HCT116 (cell line): ENCODE measurements around the gene TRMT11. TPM values are rescaled to one million over a fixed set of nuclear protein-coding genes. Genes with fewer than 3 reads are reported as not detected.

Experiments used
- ATAC-seq: fragments of 200-7000 bp; cut with Tn5 transposase; 2 replicates; pipeline ENCODE4 v1.9.1; 2020; ENCODE audit warnings: mild to moderate bottlenecking, moderate library complexity
- BruUV-seq: library from RNA; stranded (reverse); fragments of 400-500 nt; replicated peaks from 2 replicates; lab custom pipeline; 2021; lab: Mats Ljungman, UMichigan
- CTCF ChIA-PET: fragments of 300-600 bp; sonication (Branson Sonifier 250); formaldehyde crosslinking; loops from one replicate; lab custom pipeline; 2021; ENCODE audit warnings: antibody characterized with exemption; lab: Charles Lee
- POLR2A ChIA-PET: fragments of 300-600, 350-600 bp; sonication (Branson Sonifier 250); formaldehyde crosslinking; loops from one replicate; lab custom pipeline; 2021; ENCODE audit warnings: antibody characterized with exemption; lab: Charles Lee
- RAD21 ChIA-PET, 2 experiments: fragments of 300-600 bp; sonication (Branson Sonifier 250); formaldehyde crosslinking; loops; one replicate each; lab custom pipeline; 2023; ENCODE audit warnings: low total read pairs in 2 of 2; ENCODE audit not compliant: uncharacterized antibody in 2 of 2, unreplicated experiment in 2 of 2, low non-redundant PET in 1 of 2; lab: Charles Lee
- DNase-seq: peaks from one replicate; pipeline ENCODE4 v3.0.0-alpha.2; 2010; ENCODE audit warnings: low read depth, low spot score
- H2AFZ ChIP-seq: fragments of 200-600 bp; shearing (Covaris generic), sonication (generic); 2 replicates; pipeline ENCODE4 v1.6.1; 2017; ENCODE audit warnings: low read depth, mixed run types, mixed read lengths, antibody characterized with exemption, low read length; ENCODE audit not compliant: poor library complexity, severe bottlenecking
- H3K27ac ChIP-seq: 2 replicates; pipeline ENCODE4 v1.5.1; 2012; ENCODE audit warnings: low read depth, low read length
- H3K27me3 ChIP-seq: fragments of 200-600 bp; sonication (generic); 2 replicates; pipeline ENCODE4 v1.6.1; 2016; ENCODE audit warnings: mixed run types, low read length, mixed read lengths; ENCODE audit not compliant: insufficient read depth
- H3K36me3 ChIP-seq, 2 experiments: fragments of 200-500 bp in 1 of 2; fragments of 200-600 bp in 1 of 2; sonication (Bioruptor generic) in 1 of 2; sonication (generic) in 1 of 2; 2 replicates each; pipeline versions ENCODE4 v1.5.1 to v1.6.1; 2014 to 2016; ENCODE audit warnings: low read length in 2 of 2, inconsistent platforms in 1 of 2, mixed read lengths in 1 of 2, mixed run types in 1 of 2; ENCODE audit not compliant: insufficient read depth in 2 of 2, control insufficient read depth in 1 of 2
- H3K4me1 ChIP-seq, 2 experiments: fragments of 200-600 bp in 1 of 2; sonication (generic) in 1 of 2; 2 replicates each; pipeline versions ENCODE4 v1.5.1 to v1.6.1; 2012 to 2017; ENCODE audit warnings: low read length in 2 of 2, inconsistent platforms in 1 of 2, mild to moderate bottlenecking in 1 of 2, mixed read lengths in 1 of 2, mixed run types in 1 of 2, moderate library complexity in 1 of 2; ENCODE audit not compliant: insufficient read depth in 2 of 2, control insufficient read depth in 1 of 2
- H3K4me2 ChIP-seq: fragments of 200-600 bp; sonication (generic); 2 replicates; pipeline ENCODE4 v1.6.1; 2017; ENCODE audit warnings: mixed run types, low read length, mixed read lengths
- H3K4me3 ChIP-seq, 2 experiments: fragments of 200-600 bp in 1 of 2; sonication (generic) in 1 of 2; replicated peaks in 1 of 2; 2 replicates each; pipeline ENCODE4 v1.5.1; 2011 to 2016; ENCODE audit warnings: low read length in 2 of 2, control low read depth in 1 of 2, low read depth in 1 of 2, mild to moderate bottlenecking in 1 of 2, mixed read lengths in 1 of 2, mixed run types in 1 of 2
- H3K79me2 ChIP-seq: fragments of 200-600 bp; sonication (generic); 2 replicates; pipeline ENCODE4 v1.6.1; 2017; ENCODE audit warnings: mild to moderate bottlenecking, mixed run types, low read length, moderate library complexity, mixed read lengths; ENCODE audit not compliant: insufficient read depth
- H3K9ac ChIP-seq: fragments of 200-600 bp; sonication (generic); 2 replicates; pipeline ENCODE4 v1.6.1; 2016; ENCODE audit warnings: low read length, mixed read lengths
- H3K9me2 ChIP-seq: fragments of 200-600 bp; sonication (generic), shearing (Covaris generic); 2 replicates; pipeline ENCODE4 v1.6.1; 2017; ENCODE audit warnings: mixed run types, mild to moderate bottlenecking, moderate library complexity; ENCODE audit not compliant: insufficient read depth
- H3K9me3 ChIP-seq, 2 experiments: fragments of 200-500 bp in 1 of 2; fragments of 200-600 bp in 1 of 2; sonication (Bioruptor generic) in 1 of 2; sonication (generic) in 1 of 2; 2 replicates each; pipeline ENCODE4 v1.6.1; 2014 to 2017; ENCODE audit warnings: low read length in 2 of 2, mixed read lengths in 2 of 2, inconsistent platforms in 1 of 2, low read depth in 1 of 2, mild to moderate bottlenecking in 1 of 2, mixed run types in 1 of 2, moderate library complexity in 1 of 2; ENCODE audit not compliant: control insufficient read depth in 1 of 2, insufficient read depth in 1 of 2
- H4K20me1 ChIP-seq: fragments of 200-600 bp; sonication (generic), shearing (Covaris generic); 2 replicates; pipeline ENCODE4 v1.6.1; 2017; ENCODE audit warnings: mixed run types, mild to moderate bottlenecking, moderate library complexity; ENCODE audit not compliant: insufficient read depth
- CBX3 ChIP-seq: IDR thresholded peaks from 2 replicates; pipeline ENCODE4 v1.6.1; 2012; ENCODE audit warnings: low read depth
- EGR1 ChIP-seq: IDR thresholded peaks from 2 replicates; pipeline ENCODE4 v1.6.1; 2012; ENCODE audit warnings: low read depth
- POLR2AphosphoS5 ChIP-seq: IDR thresholded peaks from 2 replicates; pipeline ENCODE4 v1.6.1; 2011; ENCODE audit warnings: mild to moderate bottlenecking, low read depth, low read length, moderate library complexity
- RAD21 ChIP-seq: IDR thresholded peaks from 2 replicates; pipeline ENCODE4 v1.6.1; 2012; ENCODE audit warnings: low read depth, mild to moderate bottlenecking
- TCF7L2 ChIP-seq: IDR thresholded peaks from 2 replicates; pipeline ENCODE4 v1.7.0; 2011; ENCODE audit warnings: borderline replicate concordance, inconsistent platforms; ENCODE audit not compliant: insufficient read depth, insufficient read length; ENCODE audit errors: extremely low read depth
- YY1 ChIP-seq: IDR thresholded peaks from 2 replicates; pipeline ENCODE4 v1.6.1; 2011; ENCODE audit warnings: low read length, low read depth, moderate library complexity, mild to moderate bottlenecking; ENCODE audit not compliant: insufficient replicate concordance; ENCODE audit errors: extremely low read depth
- ZNF274 ChIP-seq: fragments of 200-500 bp; sonication (Bioruptor generic); IDR thresholded peaks from 2 replicates; pipeline ENCODE4 v1.6.1; 2014; ENCODE audit warnings: mild to moderate bottlenecking, low read depth, low read length, inconsistent platforms
- intact Hi-C: fragments of 100-400 bp; cut with micrococcal nuclease; formaldehyde crosslinking; loops from 2 replicates; pipeline ENCODE4 v1.10.0; 2022
- total RNA-seq: library from RNA; stranded (reverse); gene quantifications from one replicate; pipeline ENCODE4 v1.2.1, GENCODE V29; 2021; ENCODE audit not compliant: unreplicated experiment
- TF ChIP-seq, protein P1 (sequence below): IDR thresholded peaks from 2 replicates; pipeline ENCODE4 v1.6.1; 2012

Gene TRMT11
- total RNA-seq, 1 experiment from 2014 or later, result 41.8 TPM

DNA sequence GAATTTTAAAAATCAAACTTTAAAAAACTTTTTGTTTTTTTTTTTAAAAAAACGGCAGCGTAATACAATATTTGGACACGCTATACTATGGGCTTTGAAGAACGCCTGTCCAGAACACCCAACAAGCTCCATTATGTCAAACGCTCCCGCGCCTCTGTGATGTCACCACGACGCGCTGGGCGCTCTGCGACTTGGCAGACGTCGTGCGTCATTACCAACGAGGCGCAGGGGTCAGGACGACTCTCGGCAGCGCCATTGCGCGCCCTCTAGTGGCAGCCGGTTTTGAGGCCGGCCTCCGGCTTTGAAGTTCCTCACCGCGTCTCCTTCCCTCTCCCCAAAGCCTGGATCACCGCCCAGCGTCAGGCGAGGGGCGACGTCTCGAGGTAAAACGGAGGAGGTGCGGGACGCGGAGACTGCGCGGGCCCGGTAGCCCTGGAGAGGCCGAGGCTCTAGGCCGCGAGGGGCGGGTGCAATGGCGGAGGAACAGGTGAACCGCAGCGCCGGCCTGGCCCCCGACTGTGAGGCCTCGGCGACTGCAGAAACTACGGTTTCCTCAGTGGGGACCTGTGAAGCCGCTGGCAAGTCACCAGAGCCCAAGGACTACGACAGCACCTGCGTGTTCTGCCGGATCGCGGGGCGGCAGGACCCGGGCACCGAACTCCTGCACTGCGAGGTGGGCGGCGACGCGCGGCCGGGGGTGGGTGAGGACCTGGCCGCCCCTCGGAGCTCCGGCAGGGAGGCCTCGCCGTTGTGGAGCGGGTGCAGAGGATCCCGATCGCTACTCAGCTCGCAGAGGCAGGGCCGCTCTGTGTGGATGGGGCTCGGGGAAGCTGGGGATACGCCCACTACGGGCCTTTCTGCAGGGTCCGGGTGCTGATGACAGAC, 29.6 kb upstream of the TRMT11 start, which contains the start of gene HINT3 (continued):
- TF ChIP-seq POLR2AphosphoS5 (peak; percentile 78), TCF7L2 (peak; percentile 100), CBX3 (peak; percentile 99), RAD21 (peak; percentile 74)
- TF ChIP-seq, protein P1, sequence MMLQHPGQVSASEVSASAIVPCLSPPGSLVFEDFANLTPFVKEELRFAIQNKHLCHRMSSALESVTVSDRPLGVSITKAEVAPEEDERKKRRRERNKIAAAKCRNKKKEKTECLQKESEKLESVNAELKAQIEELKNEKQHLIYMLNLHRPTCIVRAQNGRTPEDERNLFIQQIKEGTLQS, result no peak

DNA sequence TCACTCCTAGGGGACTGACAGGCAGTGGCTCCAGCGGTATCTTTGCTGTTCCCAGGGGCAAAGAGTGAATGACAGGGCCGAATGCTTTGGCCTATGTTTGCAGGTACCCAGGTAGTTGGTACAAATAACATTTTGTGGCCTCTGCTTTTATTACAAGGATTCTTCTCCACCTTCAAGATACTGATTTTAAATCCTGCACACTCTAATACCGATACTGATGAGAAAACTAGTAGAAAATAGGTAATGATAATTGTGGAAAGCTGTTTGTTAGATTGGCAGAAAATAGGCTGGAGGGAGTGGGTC, 29.0 kb upstream of the TRMT11 start:
- DNase-seq (no peak), ATAC-seq (no peak)
- H3K4me3 ChIP-seq, result peak overlapping the region; percentile 69 to 73
- peaks cover 4% of the 10 kb centered on the region for H3K79me2 ChIP-seq
- TF ChIP-seq YY1, result no peak
- no peak for TF ChIP-seq CBX3
- no peak for TF ChIP-seq ZNF274
- no peak for TF ChIP-seq EGR1
- no peaks in the 10 kb centered on the region for H3K36me3 ChIP-seq
- POLR2A ChIA-PET, result interaction anchor here (0.7 kb wide), 1 partner anchor 8 kb away, joined by 3 read pairs; no protein-coding TSS in a partner anchor
- RAD21 ChIA-PET, result interaction anchor here in 1 of 2 experiments (1.6 kb wide), 1 partner anchor 166 kb away, joined by 7 read pairs; the partner anchor contains the start of gene NCOA7
- H3K4me2 ChIP-seq, result peak overlapping the region; percentile 89
- intact Hi-C loops, result loop anchor here (2.0 kb wide), 1 partner anchor 167 kb away; the partner anchor contains the start of gene NCOA7
- no peaks in the 10 kb centered on the region for H4K20me1 ChIP-seq
- no peaks in the 10 kb centered on the region for H3K27me3 ChIP-seq
- H3K9ac ChIP-seq, result peak overlapping the region; percentile 74
- no TSS peak for BruUV-seq
- no peaks in the 10 kb centered on the region for H3K9me2 ChIP-seq
- no peaks in the 10 kb centered on the region for H3K9me3 ChIP-seq
- peak overlapping the region; percentile 65 for H3K27ac ChIP-seq
- CTCF ChIA-PET, result interaction anchor here (0.7 to 2.6 kb wide), 4 partner anchors 17 to 204 kb away, joined by 3 to 24 read pairs (median 8); partner anchors contain the start of gene NCOA7
- H3K4me1 ChIP-seq, result peaks cover 10 to 17% of the 10 kb centered on the region in 2 experiments; a peak in 3 of 4 replicates
- no peak overlapping the region for H2AFZ ChIP-seq
